Measurements from ENCODE around the gene MED13L.
A peak's percentile ranks its signal among the peaks of the same experiment; 100 is the strongest.

MED13L gene

GRCh38 chr12:115938794-115939377, 338.6 kb downstream of the MED13L start:
- no peak for DNase-seq (ENCODE audit: low spot score)

GRCh38 chr12:115936997-115937916, 340.2 kb downstream of the MED13L start:
- DNase-seq (ENCODE audit: low spot score) = no peak

- no peak for DNase-seq (ENCODE audit: low spot score)
Observed at GRCh38 chr12:115934877-115935276, 342.6 kb downstream of the MED13L start.

GRCh38 chr12:115934046-115934445, 343.4 kb downstream of the MED13L start:
- no peak for DNase-seq (ENCODE audit: low spot score)

- no peak for DNase-seq (ENCODE audit: low spot score)
Observed at GRCh38 chr12:115932066-115932465, 345.4 kb downstream of the MED13L start.

GRCh38 chr12:115930336-115930735, 347.2 kb downstream of the MED13L start:
- DNase-seq (ENCODE audit: low spot score) = no peak

GRCh38 chr12:115926037-115926670, 351.3 kb downstream of the MED13L start:
- no peak for DNase-seq (ENCODE audit: low spot score)

- no peak for DNase-seq (ENCODE audit: low spot score)
Observed at GRCh38 chr12:115923851-115924250, 353.6 kb downstream of the MED13L start.

- DNase-seq (ENCODE audit: low spot score) = peak; percentile 48
Observed at GRCh38 chr12:115922952-115923564, 354.4 kb downstream of the MED13L start.

- no peak for DNase-seq (ENCODE audit: low spot score)
Observed at GRCh38 chr12:115920395-115921183, 356.9 kb downstream of the MED13L start.

GRCh38 chr12:115918763-115919162, 358.7 kb downstream of the MED13L start:
- no peak for DNase-seq (ENCODE audit: low spot score)

- peak; percentile 59 for DNase-seq (ENCODE audit: low spot score)
Observed at GRCh38 chr12:115916910-115917668, 360.4 kb downstream of the MED13L start.

GRCh38 chr12:115914122-115914521, 363.4 kb downstream of the MED13L start:
- DNase-seq (ENCODE audit: low spot score) = no peak

- DNase-seq (ENCODE audit: low spot score) = no peak
Observed at GRCh38 chr12:115912440-115912839, 365.1 kb downstream of the MED13L start.

GRCh38 chr12:115911360-115911759, 366.1 kb downstream of the MED13L start:
- no peak for DNase-seq (ENCODE audit: low spot score)

GRCh38 chr12:115910057-115910456, 367.4 kb downstream of the MED13L start:
- no peak for DNase-seq (ENCODE audit: low spot score)

Data from activated CD4-positive, alpha-beta T cell treated with anti-CD3 and anti-CD28 coated beads, Interleukin-2, Interleukin-4, amounts not matched to agents 100 ng/mL and 50 ng/mL, durations not matched to agents 16 hours and 8 hours (primary cell).